IMR-90 (cell line): Measurements from ENCODE around the gene NEK9. TPM values are rescaled to one million over a fixed set of nuclear protein-coding genes. Genes with fewer than 3 reads are reported as not detected.

Experiments used
- ATAC-seq: fragments of 200-7000 bp; cut with Tn5 transposase; 2 replicates; pipeline ENCODE4 v1.9.1; 2020; ENCODE audit warnings: low read depth, mild to moderate bottlenecking, moderate library complexity
- BruUV-seq: library from RNA; stranded (reverse); fragments of 400-500 nt; replicated peaks from 2 replicates; lab custom pipeline; 2021; lab: Mats Ljungman, UMichigan
- CTCF ChIA-PET: fragments of 300-600 bp; formaldehyde crosslinking; extraction: SDS; loops from one replicate; lab custom pipeline; 2021; ENCODE audit warnings: antibody characterized with exemption; lab: Yijun Ruan, JAX
- POLR2A ChIA-PET: fragments of 300-600 bp; sonication (Branson Sonifier 250); formaldehyde crosslinking; loops from one replicate; lab custom pipeline; 2022; ENCODE audit warnings: antibody characterized with exemption; ENCODE audit not compliant: unreplicated experiment; lab: Charles Lee
- DNase-seq: peaks from one replicate; pipeline ENCODE4 v3.0.0; 2013
- H2AFZ ChIP-seq: replicated peaks from 2 replicates; pipeline ENCODE3; 2013; ENCODE audit warnings: low read length, mild to moderate bottlenecking; ENCODE audit not compliant: poor library complexity
- H2AK5ac ChIP-seq: 2 replicates; pipeline ENCODE4 v1.6.1; 2013; ENCODE audit warnings: low read depth, low read length, inconsistent platforms
- H2AK9ac ChIP-seq: replicated peaks from 2 replicates; pipeline ENCODE3; 2013; ENCODE audit warnings: mild to moderate bottlenecking, low read depth, low read length, moderate library complexity; ENCODE audit not compliant: poor library complexity
- H2BK120ac ChIP-seq: 2 replicates; pipeline ENCODE4 v1.6.1; 2013; ENCODE audit warnings: low read depth, low read length, inconsistent platforms
- H2BK15ac ChIP-seq: 3 replicates; pipeline ENCODE4 v1.6.1; 2013; ENCODE audit warnings: low read depth, low read length, inconsistent platforms
- H2BK20ac ChIP-seq: 2 replicates; pipeline ENCODE4 v1.6.1; 2013; ENCODE audit warnings: low read depth, mild to moderate bottlenecking, inconsistent platforms, low read length, moderate library complexity
- H2BK5ac ChIP-seq: 2 replicates; pipeline ENCODE4 v1.6.1; 2013; ENCODE audit warnings: mild to moderate bottlenecking, low read depth, low read length, inconsistent platforms; ENCODE audit not compliant: poor library complexity, severe bottlenecking
- H3K14ac ChIP-seq: replicated peaks from 2 replicates; pipeline ENCODE4 v1.6.1; 2013; ENCODE audit warnings: low read depth, low read length, inconsistent platforms
- H3K18ac ChIP-seq: 2 replicates; pipeline ENCODE4 v1.6.1; 2013; ENCODE audit warnings: low read depth, low read length, control low read depth
- H3K23ac ChIP-seq: 2 replicates; pipeline ENCODE4 v1.6.1; 2013; ENCODE audit warnings: low read depth, low read length, inconsistent platforms
- H3K27ac ChIP-seq: 2 replicates; pipeline ENCODE4 v1.5.1; 2013; ENCODE audit warnings: mild to moderate bottlenecking, control low read depth, low read length; ENCODE audit not compliant: insufficient read depth
- H3K27me3 ChIP-seq: 2 replicates; pipeline ENCODE4 v1.6.1; 2013; ENCODE audit warnings: low read length; ENCODE audit not compliant: control insufficient read depth, insufficient read depth
- H3K36me3 ChIP-seq: 2 replicates; pipeline ENCODE4 v1.6.1; 2013; ENCODE audit warnings: low read length, mixed read lengths; ENCODE audit not compliant: control insufficient read depth, insufficient read depth
- H3K4ac ChIP-seq: 2 replicates; pipeline ENCODE4 v1.6.1; 2013; ENCODE audit warnings: low read depth, low read length, inconsistent platforms
- H3K4me1 ChIP-seq: 2 replicates; pipeline ENCODE4 v1.6.1; 2013; ENCODE audit warnings: low read length, mixed read lengths; ENCODE audit not compliant: control insufficient read depth, insufficient read depth
- H3K4me2 ChIP-seq: 2 replicates; pipeline ENCODE4 v1.6.1; 2013; ENCODE audit warnings: low read depth, mild to moderate bottlenecking, control low read depth, low read length, moderate library complexity
- H3K4me3 ChIP-seq: 2 replicates; pipeline ENCODE4 v1.5.1; 2013; ENCODE audit warnings: low read depth, mild to moderate bottlenecking, control low read depth, low read length, moderate library complexity; ENCODE audit not compliant: insufficient read depth
- H3K56ac ChIP-seq: 2 replicates; pipeline ENCODE4 v1.6.1; 2013; ENCODE audit warnings: low read length, inconsistent platforms; ENCODE audit not compliant: insufficient read depth; ENCODE audit errors: extremely low read depth
- H3K79me1 ChIP-seq, 2 experiments: 2 replicates each; pipeline ENCODE4 v1.6.1; 2013; ENCODE audit warnings: low read length in 2 of 2, inconsistent platforms in 1 of 2, low read depth in 1 of 2
- H3K9ac ChIP-seq: 2 replicates; pipeline ENCODE4 v1.6.1; 2013; ENCODE audit warnings: low read depth, low read length, control low read depth
- H3K9me1 ChIP-seq: 2 replicates; pipeline ENCODE4 v1.6.1; 2013; ENCODE audit warnings: low read length, inconsistent platforms; ENCODE audit not compliant: insufficient read depth
- H3K9me3 ChIP-seq: 2 replicates; pipeline ENCODE4 v1.6.1; 2013; ENCODE audit warnings: low read length; ENCODE audit not compliant: control insufficient read depth, insufficient read depth
- H4K20me1 ChIP-seq: 2 replicates; pipeline ENCODE4 v1.6.1; 2013; ENCODE audit warnings: low read length, inconsistent platforms; ENCODE audit not compliant: insufficient read depth
- H4K5ac ChIP-seq: 2 replicates; pipeline ENCODE4 v1.6.1; 2013; ENCODE audit warnings: mild to moderate bottlenecking, low read depth, low read length, control low read depth
- H4K8ac ChIP-seq, 2 experiments: 2 replicates each; pipeline ENCODE4 v1.6.1; 2013; ENCODE audit warnings: low read depth in 2 of 2, low read length in 2 of 2, control low read depth in 1 of 2, inconsistent platforms in 1 of 2
- H4K91ac ChIP-seq: 2 replicates; pipeline ENCODE4 v1.6.1; 2013; ENCODE audit warnings: low read depth, low read length, inconsistent platforms; ENCODE audit not compliant: insufficient read depth
- CEBPB ChIP-seq: IDR thresholded peaks from 2 replicates; pipeline ENCODE4 v1.6.1; 2012; ENCODE audit warnings: low read depth, low read length, improper control_type of control experiment
- MXI1 ChIP-seq: IDR thresholded peaks from 2 replicates; pipeline ENCODE4 v1.6.1; 2012; ENCODE audit warnings: low read depth, mild to moderate bottlenecking, low read length, moderate library complexity, borderline replicate concordance
- WGBS, 2 experiments: methylation state at CpG; one replicate each; pipeline versions ENCODE4 v1.1.5 to v1.1.7; 2013; ENCODE audit warnings: missing lambda C conversion rate in 2 of 2; ENCODE audit not compliant: insufficient read length in 1 of 2; ENCODE audit errors: extremely low coverage in 2 of 2; 5-methylcytosine and 5-hydroxymethylcytosine counted together
- dilution Hi-C: fragments of 300-500 bp; cut with HindIII; formaldehyde crosslinking; loops from one replicate; pipeline ENCODE4 v1.14.3; 2018; ENCODE audit warnings: low sequenced_read_pairs; ENCODE audit not compliant: unreplicated experiment
- in situ Hi-C: fragments of 300-500 bp; cut with MboI; formaldehyde crosslinking; loops from 3 replicates; pipeline ENCODE4 v1.14.3; 2019; ENCODE audit warnings: low sequenced_read_pairs, inconsistent platforms, mixed read lengths
- intact Hi-C: fragments of 100-400 bp; cut with micrococcal nuclease; formaldehyde crosslinking; loops from 2 replicates; pipeline ENCODE4 v1.10.0; 2022
- polyA plus RNA-seq, 3 experiments: library from polyadenylated mRNA; depleted of rRNA; stranded (reverse); fragments of >200 nt; gene quantifications; 2 replicates each; pipeline ENCODE4 v1.2.3, GENCODE V29; 2012; ENCODE audit warnings: low replicate concordance in 1 of 3
- total RNA-seq: library from RNA; depleted of rRNA; stranded (reverse); fragments of >200 nt; gene quantifications from 2 replicates; pipeline ENCODE4 v1.2.3, GENCODE V29; 2012

Gene NEK9
- total and polyA plus RNA-seq, 2 of the 4 experiments (the other 2 are of a cell fraction): 22.9 to 23.2 TPM

- Histone ChIP-seq H3K27ac (no peak overlapping the region), H3K27me3 (no peaks in the 10 kb centered on the region), H3K4ac (no peak overlapping the region), H2BK5ac (no peak overlapping the region), H3K18ac (no peak overlapping the region), H3K4me1 (peaks cover 3% of the 10 kb centered on the region; the same call in 1 of the 2 replicates), H2BK120ac (no peak overlapping the region), H2AFZ (no peak overlapping the region), H3K4me2 (no peak overlapping the region), H2BK20ac (no peak overlapping the region), H3K14ac (no peak overlapping the region), H2BK15ac (no peak overlapping the region), H4K8ac (no peak overlapping the region), H3K79me1 (peaks cover 7 to 20% of the 10 kb centered on the region in 2 experiments), H4K91ac (no peak overlapping the region), H3K23ac (no peak overlapping the region), H4K5ac (no peak overlapping the region), H2AK9ac (no peak overlapping the region), H3K9ac (no peak overlapping the region), H2AK5ac (no peak overlapping the region), H3K36me3 (peaks cover 9% of the 10 kb centered on the region; the same call in 1 of the 2 replicates), H3K4me3 (no peak overlapping the region), H3K56ac (no peak overlapping the region), H4K20me1 (no peaks in the 10 kb centered on the region), H3K9me1 (no peaks in the 10 kb centered on the region), H3K9me3 (no peaks in the 10 kb centered on the region)
- no peak for TF ChIP-seq CEBPB
- no peak for TF ChIP-seq MXI1
- WGBS, 2 experiments: no CpG with 5 or more reads among the region's 3 CpGs
- no TSS peak for BruUV-seq
- in situ Hi-C loops: no loop called here
- dilution Hi-C loops: no loop called here
- no peak for ATAC-seq
- ChIA-PET POLR2A (interaction anchor here (0.6 kb wide), 1 partner anchor 213 kb away, joined by 6 read pairs; no protein-coding TSS in a partner anchor), CTCF (interaction anchor here (1.4 kb wide), 1 partner anchor 174 kb away, joined by 5 read pairs; no protein-coding TSS in a partner anchor)
- DNase-seq: no peak
- intact Hi-C loops: no loop called here
These were observed 6.1 kb downstream of the NEK9 start for GRCh38 chr14:75120541-75121291.
